H9 (cell line): Measurements from ENCODE around the gene LMTK2. TPM values are rescaled to one million over a fixed set of nuclear protein-coding genes. Genes with fewer than 3 reads are reported as not detected.
A peak's percentile ranks its signal among the peaks of the same experiment; 100 is the strongest.

Source experiments
- DNase-seq: peaks from one replicate; pipeline ENCODE4 v3.0.0-alpha.2; 2017
- H2AFZ ChIP-seq: one replicate; pipeline ENCODE4 v1.6.1; 2013; ENCODE audit warnings: mild to moderate bottlenecking, low read length, control low read depth, moderate library complexity
- H2AK5ac ChIP-seq: 2 replicates; pipeline ENCODE4 v1.6.1; 2013; ENCODE audit warnings: low read length, control low read depth, mixed read lengths; ENCODE audit not compliant: insufficient read length
- H2BK120ac ChIP-seq: one replicate; pipeline ENCODE4 v1.6.1; 2013; ENCODE audit warnings: low read depth, mild to moderate bottlenecking, low read length, control low read depth, inconsistent platforms; ENCODE audit not compliant: poor library complexity, severe bottlenecking
- H2BK12ac ChIP-seq: 2 replicates; pipeline ENCODE4 v1.6.1; 2013; ENCODE audit warnings: low read length, control low read depth, mixed read lengths, low read depth; ENCODE audit not compliant: insufficient read length
- H2BK15ac ChIP-seq: 2 replicates; pipeline ENCODE4 v1.6.1; 2013; ENCODE audit warnings: low read depth, low read length, control low read depth
- H2BK20ac ChIP-seq: one replicate; pipeline ENCODE4 v1.6.1; 2013; ENCODE audit warnings: low read depth, mild to moderate bottlenecking, low read length, control low read depth, inconsistent platforms; ENCODE audit not compliant: poor library complexity, severe bottlenecking
- H2BK5ac ChIP-seq: 2 replicates; pipeline ENCODE4 v1.6.1; 2013; ENCODE audit warnings: low read length, control low read depth, mixed read lengths; ENCODE audit not compliant: insufficient read length
- H3K14ac ChIP-seq: 2 replicates; pipeline ENCODE4 v1.6.1; 2013; ENCODE audit warnings: low read length, control low read depth; ENCODE audit not compliant: insufficient read depth
- H3K18ac ChIP-seq: 2 replicates; pipeline ENCODE4 v1.6.1; 2013; ENCODE audit warnings: low read depth, mild to moderate bottlenecking, mixed read lengths, low read length, control low read depth; ENCODE audit not compliant: insufficient read length
- H3K23ac ChIP-seq: 2 replicates; pipeline ENCODE4 v1.6.1; 2013; ENCODE audit warnings: low read length, control low read depth, mixed read lengths, low read depth; ENCODE audit not compliant: insufficient read length
- H3K23me2 ChIP-seq: 2 replicates; pipeline ENCODE4 v1.6.1; 2013; ENCODE audit warnings: low read depth, mild to moderate bottlenecking, mixed read lengths, low read length, control low read depth; ENCODE audit not compliant: insufficient read length, poor library complexity, severe bottlenecking
- H3K27ac ChIP-seq: 2 replicates; pipeline ENCODE4 v1.5.1; 2013; ENCODE audit warnings: low read length, control low read depth, mixed read lengths, low read depth; ENCODE audit not compliant: insufficient read length
- H3K27me3 ChIP-seq: 2 replicates; pipeline ENCODE4 v1.6.1; 2013; ENCODE audit warnings: low read length, control low read depth, inconsistent platforms; ENCODE audit not compliant: insufficient read depth
- H3K4ac ChIP-seq: 2 replicates; pipeline ENCODE4 v1.6.1; 2013; ENCODE audit warnings: low read depth, mild to moderate bottlenecking, control low read depth, inconsistent platforms, low read length, moderate library complexity
- H3K4me1 ChIP-seq: 2 replicates; pipeline ENCODE4 v1.6.1; 2013; ENCODE audit warnings: low read length, control low read depth, inconsistent platforms; ENCODE audit not compliant: insufficient read depth
- H3K4me2 ChIP-seq: 2 replicates; pipeline ENCODE4 v1.6.1; 2013; ENCODE audit warnings: low read length, control low read depth, mixed read lengths; ENCODE audit not compliant: insufficient read length, insufficient read depth
- H3K56ac ChIP-seq: 2 replicates; pipeline ENCODE4 v1.6.1; 2013; ENCODE audit warnings: low read depth, mild to moderate bottlenecking, mixed read lengths, low read length, control low read depth; ENCODE audit not compliant: insufficient read length
- H3K79me1 ChIP-seq: 2 replicates; pipeline ENCODE4 v1.6.1; 2013; ENCODE audit warnings: low read depth, mild to moderate bottlenecking, moderate library complexity, low read length, control low read depth, inconsistent platforms; ENCODE audit not compliant: insufficient read depth, poor library complexity, severe bottlenecking
- H3K79me2 ChIP-seq: 2 replicates; pipeline ENCODE4 v1.6.1; 2013; ENCODE audit warnings: low read length, control low read depth, inconsistent platforms; ENCODE audit not compliant: insufficient read depth
- H3K9ac ChIP-seq: 2 replicates; pipeline ENCODE4 v1.6.1; 2013; ENCODE audit warnings: low read length, control low read depth, mixed read lengths; ENCODE audit not compliant: insufficient read length; ENCODE audit errors: extremely low read depth
- H3K9me3 ChIP-seq: one replicate; pipeline ENCODE4 v1.6.1; 2013; ENCODE audit warnings: low read depth, low read length, inconsistent platforms; ENCODE audit not compliant: control insufficient read depth
- H3T11ph ChIP-seq: one replicate; pipeline ENCODE4 v1.6.1; 2013; ENCODE audit warnings: mild to moderate bottlenecking, low read length, control low read depth, inconsistent platforms
- H4K20me1 ChIP-seq: one replicate; pipeline ENCODE4 v1.6.1; 2013; ENCODE audit not compliant: control insufficient read depth, insufficient read length, insufficient read depth
- H4K5ac ChIP-seq: 2 replicates; pipeline ENCODE4 v1.6.1; 2013; ENCODE audit warnings: low read depth, mild to moderate bottlenecking, mixed read lengths, low read length, control low read depth; ENCODE audit not compliant: insufficient read length
- H4K8ac ChIP-seq: replicated peaks from 2 replicates; pipeline ENCODE4 v1.6.1; 2013; ENCODE audit warnings: low read length, control low read depth, mixed read lengths, low read depth; ENCODE audit not compliant: insufficient read length
- H4K91ac ChIP-seq: 2 replicates; pipeline ENCODE4 v1.6.1; 2013; ENCODE audit warnings: low read depth, mild to moderate bottlenecking, moderate library complexity, mixed read lengths, low read length, control low read depth; ENCODE audit not compliant: insufficient read length
- H3K27ac Mint-ChIP-seq, 3 experiments: 2 replicates in 2 of 3; 3 replicates in 1 of 3; pipeline ENCODE4 v1.8.0; 2020 to 2021; ENCODE audit warnings: mixed read lengths in 3 of 3, mild to moderate bottlenecking in 1 of 3, moderate library complexity in 1 of 3
- H3K27me3 Mint-ChIP-seq: 2 replicates; pipeline ENCODE4 v1.8.0; 2021; ENCODE audit warnings: low read depth, mild to moderate bottlenecking, moderate library complexity, mixed read lengths
- H3K36me3 Mint-ChIP-seq, 3 experiments: 2 replicates in 2 of 3; 3 replicates in 1 of 3; pipeline ENCODE4 v1.8.0; 2020 to 2021; ENCODE audit warnings: low read depth in 3 of 3, mixed read lengths in 3 of 3; ENCODE audit not compliant: insufficient read depth in 1 of 3
- H3K4me1 Mint-ChIP-seq, 2 experiments: 2 replicates each; pipeline ENCODE4 v1.8.0; 2020; ENCODE audit warnings: mixed read lengths in 2 of 2
- H3K4me3 Mint-ChIP-seq, 2 experiments: 2 replicates in 1 of 2; 3 replicates in 1 of 2; pipeline ENCODE4 v1.8.0; 2020 to 2021; ENCODE audit warnings: mild to moderate bottlenecking in 2 of 2, mixed read lengths in 2 of 2, moderate library complexity in 1 of 2
- H3K9me3 Mint-ChIP-seq, 2 experiments: 2 replicates in 1 of 2; 3 replicates in 1 of 2; pipeline ENCODE4 v1.8.0; 2020; ENCODE audit warnings: mild to moderate bottlenecking in 2 of 2, mixed read lengths in 2 of 2, moderate library complexity in 1 of 2
- WGBS: extraction: QIAGEN DNeasy Blood & Tissue Kit; methylation state at CpG from one replicate; pipeline ENCODE4 v1.1.7; 2013; ENCODE audit warnings: missing lambda C conversion rate, low lambda C conversion rate, mixed read lengths; ENCODE audit not compliant: insufficient read length; ENCODE audit errors: extremely low coverage; 5-methylcytosine and 5-hydroxymethylcytosine counted together
- total RNA-seq: library from RNA; stranded (reverse); gene quantifications from 2 replicates; pipeline ENCODE4 v1.2.1, GENCODE V29; 2021
- TF ChIP-seq, protein P1 (sequence below): fragments of 200-600 bp; sonication (generic); conservative IDR thresholded peaks from 3 replicates; pipeline ENCODE4 v1.8.0; 2021; ENCODE audit warnings: antibody characterized with exemption, mild to moderate bottlenecking

The LMTK2 gene
- total RNA-seq, 1 experiment from 2014 or later: 24.9 TPM

DNA sequence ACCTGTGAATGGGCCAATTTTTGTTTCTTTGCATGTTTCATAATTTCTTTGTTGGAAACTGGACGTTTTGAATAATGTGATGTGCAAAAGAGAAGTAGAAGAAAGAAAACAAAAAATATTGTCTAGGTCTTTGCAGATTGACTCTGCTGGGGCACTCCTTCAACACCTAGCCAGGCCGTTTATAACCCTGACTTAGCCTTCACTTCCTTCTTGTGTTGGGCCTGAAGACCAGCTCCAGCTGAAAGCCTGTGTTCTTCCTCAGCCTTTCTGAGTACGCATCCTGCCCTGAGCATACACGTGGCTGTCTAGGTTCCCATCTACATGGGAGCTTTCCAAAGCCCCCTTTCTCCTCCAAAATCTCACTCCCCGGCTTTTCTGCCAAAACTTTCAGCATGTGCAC, 41.9 kb downstream of the LMTK2 start:
- no peak overlapping the region for H4K91ac ChIP-seq
- no peak overlapping the region for H4K8ac ChIP-seq
- H3T11ph ChIP-seq: no peak overlapping the region
- H4K20me1 ChIP-seq: no peaks in the 10 kb centered on the region
- no peak overlapping the region for H3K14ac ChIP-seq
- WGBS: no CpG with 5 or more reads among the region's 5 CpGs
- no peaks in the 10 kb centered on the region for H3K4me1 ChIP-seq
- peaks cover 20% of the 10 kb centered on the region in 2 experiments for H3K4me1 Mint-ChIP-seq
- H3K18ac ChIP-seq: no peak overlapping the region
- no peak for DNase-seq
- no peak overlapping the region for H2BK5ac ChIP-seq
- H2AFZ ChIP-seq: no peak overlapping the region
- no peak overlapping the region for H2BK20ac ChIP-seq
- H4K5ac ChIP-seq: no peak overlapping the region
- H3K23me2 ChIP-seq: no peaks in the 10 kb centered on the region
- H2BK15ac ChIP-seq: no peak overlapping the region
- H3K23ac ChIP-seq: no peak overlapping the region
- H3K4me3 Mint-ChIP-seq: no peak overlapping the region
- H3K36me3 Mint-ChIP-seq: peaks cover 28 to 70% (median 52%) of the 10 kb centered on the region in 3 experiments
- no peak overlapping the region for H2AK5ac ChIP-seq
- H3K4me2 ChIP-seq: no peak overlapping the region
- no peaks in the 10 kb centered on the region for H3K27me3 Mint-ChIP-seq
- H3K27me3 ChIP-seq: no peaks in the 10 kb centered on the region
- H3K9me3 Mint-ChIP-seq: peaks cover 5 to 7% of the 10 kb centered on the region in 2 experiments
- H3K9me3 ChIP-seq: no peaks in the 10 kb centered on the region
- H3K4ac ChIP-seq: no peak overlapping the region
- TF ChIP-seq, protein P1, sequence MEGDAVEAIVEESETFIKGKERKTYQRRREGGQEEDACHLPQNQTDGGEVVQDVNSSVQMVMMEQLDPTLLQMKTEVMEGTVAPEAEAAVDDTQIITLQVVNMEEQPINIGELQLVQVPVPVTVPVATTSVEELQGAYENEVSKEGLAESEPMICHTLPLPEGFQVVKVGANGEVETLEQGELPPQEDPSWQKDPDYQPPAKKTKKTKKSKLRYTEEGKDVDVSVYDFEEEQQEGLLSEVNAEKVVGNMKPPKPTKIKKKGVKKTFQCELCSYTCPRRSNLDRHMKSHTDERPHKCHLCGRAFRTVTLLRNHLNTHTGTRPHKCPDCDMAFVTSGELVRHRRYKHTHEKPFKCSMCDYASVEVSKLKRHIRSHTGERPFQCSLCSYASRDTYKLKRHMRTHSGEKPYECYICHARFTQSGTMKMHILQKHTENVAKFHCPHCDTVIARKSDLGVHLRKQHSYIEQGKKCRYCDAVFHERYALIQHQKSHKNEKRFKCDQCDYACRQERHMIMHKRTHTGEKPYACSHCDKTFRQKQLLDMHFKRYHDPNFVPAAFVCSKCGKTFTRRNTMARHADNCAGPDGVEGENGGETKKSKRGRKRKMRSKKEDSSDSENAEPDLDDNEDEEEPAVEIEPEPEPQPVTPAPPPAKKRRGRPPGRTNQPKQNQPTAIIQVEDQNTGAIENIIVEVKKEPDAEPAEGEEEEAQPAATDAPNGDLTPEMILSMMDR: no peak
- H2BK12ac ChIP-seq: no peak overlapping the region
- H2BK120ac ChIP-seq: no peak overlapping the region
- no peak overlapping the region for H3K9ac ChIP-seq
- peak overlapping the region in 2 of 3 experiments; percentile 40 to 81; a peak in 4 of 7 replicates for H3K27ac Mint-ChIP-seq
- no peak overlapping the region for H3K27ac ChIP-seq
- H3K79me1 ChIP-seq: no peaks in the 10 kb centered on the region
- no peak overlapping the region for H3K56ac ChIP-seq
- no peaks in the 10 kb centered on the region for H3K79me2 ChIP-seq
